Measurements from ENCODE around the gene NR1H4. TPM values are rescaled to one million over a fixed set of nuclear protein-coding genes. Genes with fewer than 3 reads are reported as not detected.

Gene NR1H4
- total and polyA plus RNA-seq, 2 of the 13 experiments (the other 11 are each of a cell fraction or from before 2014, with no cell fraction given), result 27.3 to 114 TPM

GRCh38 chr12:100445081-100445481 lies 28.6 kb upstream of the NR1H4 start (continued):
- TF ChIP-seq, protein P1, sequence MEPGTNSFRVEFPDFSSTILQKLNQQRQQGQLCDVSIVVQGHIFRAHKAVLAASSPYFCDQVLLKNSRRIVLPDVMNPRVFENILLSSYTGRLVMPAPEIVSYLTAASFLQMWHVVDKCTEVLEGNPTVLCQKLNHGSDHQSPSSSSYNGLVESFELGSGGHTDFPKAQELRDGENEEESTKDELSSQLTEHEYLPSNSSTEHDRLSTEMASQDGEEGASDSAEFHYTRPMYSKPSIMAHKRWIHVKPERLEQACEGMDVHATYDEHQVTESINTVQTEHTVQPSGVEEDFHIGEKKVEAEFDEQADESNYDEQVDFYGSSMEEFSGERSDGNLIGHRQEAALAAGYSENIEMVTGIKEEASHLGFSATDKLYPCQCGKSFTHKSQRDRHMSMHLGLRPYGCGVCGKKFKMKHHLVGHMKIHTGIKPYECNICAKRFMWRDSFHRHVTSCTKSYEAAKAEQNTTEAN (CRISPR knock-in tag; conservative IDR thresholded peaks at IDR 0.05), result no peak
- TF ChIP-seq, protein P2, sequence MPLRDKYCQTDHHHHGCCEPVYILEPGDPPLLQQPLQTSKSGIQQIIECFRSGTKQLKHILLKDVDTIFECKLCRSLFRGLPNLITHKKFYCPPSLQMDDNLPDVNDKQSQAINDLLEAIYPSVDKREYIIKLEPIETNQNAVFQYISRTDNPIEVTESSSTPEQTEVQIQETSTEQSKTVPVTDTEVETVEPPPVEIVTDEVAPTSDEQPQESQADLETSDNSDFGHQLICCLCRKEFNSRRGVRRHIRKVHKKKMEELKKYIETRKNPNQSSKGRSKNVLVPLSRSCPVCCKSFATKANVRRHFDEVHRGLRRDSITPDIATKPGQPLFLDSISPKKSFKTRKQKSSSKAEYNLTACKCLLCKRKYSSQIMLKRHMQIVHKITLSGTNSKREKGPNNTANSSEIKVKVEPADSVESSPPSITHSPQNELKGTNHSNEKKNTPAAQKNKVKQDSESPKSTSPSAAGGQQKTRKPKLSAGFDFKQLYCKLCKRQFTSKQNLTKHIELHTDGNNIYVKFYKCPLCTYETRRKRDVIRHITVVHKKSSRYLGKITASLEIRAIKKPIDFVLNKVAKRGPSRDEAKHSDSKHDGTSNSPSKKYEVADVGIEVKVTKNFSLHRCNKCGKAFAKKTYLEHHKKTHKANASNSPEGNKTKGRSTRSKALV (CRISPR knock-in tag; IDR thresholded peaks at IDR 0.05), result no peak
- TF ChIP-seq CEBPZ (IDR thresholded peaks at IDR 0.05; ENCODE audit: low read length) (no peak), ZNF776 (CRISPR knock-in tag; IDR thresholded peaks at IDR 0.05) (no peak), NAIF1 (CRISPR knock-in tag; IDR thresholded peaks at IDR 0.05; ENCODE audit: borderline replicate concordance) (no peak), SRY (CRISPR knock-in tag; IDR thresholded peaks at IDR 0.05) (no peak), ARID4A (CRISPR knock-in tag; IDR thresholded peaks at IDR 0.05; ENCODE audit: borderline replicate concordance) (no peak), IKZF4 (CRISPR knock-in tag; IDR thresholded peaks at IDR 0.05; ENCODE audit: borderline replicate concordance, low read depth, not compliant biosample characterization) (no peak), ZNF264 (CRISPR knock-in tag; IDR thresholded peaks at IDR 0.05) (peak; percentile 62; the same call in 1 of the 2 replicates), ZBTB3 (CRISPR knock-in tag; IDR thresholded peaks at IDR 0.05; ENCODE audit: borderline replicate concordance, low read depth) (no peak), FOSL2 (CRISPR knock-in tag; IDR thresholded peaks at IDR 0.05) (peak; percentile 71), RARG (CRISPR knock-in tag; IDR thresholded peaks at IDR 0.05; ENCODE audit: low read depth) (no peak)
- TF ChIP-seq, protein P3, sequence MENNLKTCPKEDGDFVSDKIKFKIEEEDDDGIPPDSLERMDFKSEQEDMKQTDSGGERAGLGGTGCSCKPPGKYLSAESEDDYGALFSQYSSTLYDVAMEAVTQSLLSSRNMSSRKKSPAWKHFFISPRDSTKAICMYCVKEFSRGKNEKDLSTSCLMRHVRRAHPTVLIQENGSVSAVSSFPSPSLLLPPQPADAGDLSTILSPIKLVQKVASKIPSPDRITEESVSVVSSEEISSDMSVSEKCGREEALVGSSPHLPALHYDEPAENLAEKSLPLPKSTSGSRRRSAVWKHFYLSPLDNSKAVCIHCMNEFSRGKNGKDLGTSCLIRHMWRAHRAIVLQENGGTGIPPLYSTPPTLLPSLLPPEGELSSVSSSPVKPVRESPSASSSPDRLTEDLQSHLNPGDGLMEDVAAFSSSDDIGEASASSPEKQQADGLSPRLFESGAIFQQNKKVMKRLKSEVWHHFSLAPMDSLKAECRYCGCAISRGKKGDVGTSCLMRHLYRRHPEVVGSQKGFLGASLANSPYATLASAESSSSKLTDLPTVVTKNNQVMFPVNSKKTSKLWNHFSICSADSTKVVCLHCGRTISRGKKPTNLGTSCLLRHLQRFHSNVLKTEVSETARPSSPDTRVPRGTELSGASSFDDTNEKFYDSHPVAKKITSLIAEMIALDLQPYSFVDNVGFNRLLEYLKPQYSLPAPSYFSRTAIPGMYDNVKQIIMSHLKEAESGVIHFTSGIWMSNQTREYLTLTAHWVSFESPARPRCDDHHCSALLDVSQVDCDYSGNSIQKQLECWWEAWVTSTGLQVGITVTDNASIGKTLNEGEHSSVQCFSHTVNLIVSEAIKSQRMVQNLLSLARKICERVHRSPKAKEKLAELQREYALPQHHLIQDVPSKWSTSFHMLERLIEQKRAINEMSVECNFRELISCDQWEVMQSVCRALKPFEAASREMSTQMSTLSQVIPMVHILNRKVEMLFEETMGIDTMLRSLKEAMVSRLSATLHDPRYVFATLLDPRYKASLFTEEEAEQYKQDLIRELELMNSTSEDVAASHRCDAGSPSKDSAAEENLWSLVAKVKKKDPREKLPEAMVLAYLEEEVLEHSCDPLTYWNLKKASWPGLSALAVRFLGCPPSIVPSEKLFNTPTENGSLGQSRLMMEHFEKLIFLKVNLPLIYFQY (CRISPR knock-in tag; IDR thresholded peaks at IDR 0.05; ENCODE audit: borderline replicate concordance), result no peak
- TF ChIP-seq, protein P4, sequence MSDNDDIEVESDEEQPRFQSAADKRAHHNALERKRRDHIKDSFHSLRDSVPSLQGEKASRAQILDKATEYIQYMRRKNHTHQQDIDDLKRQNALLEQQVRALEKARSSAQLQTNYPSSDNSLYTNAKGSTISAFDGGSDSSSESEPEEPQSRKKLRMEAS (IDR thresholded peaks at IDR 0.05), result peak; percentile 38; the same call in 1 of the 2 replicates
